SK-N-SH (cell line): ENCODE data around the gene CTPS1. TPM values are rescaled to one million over a fixed set of nuclear protein-coding genes. Genes with fewer than 3 reads are reported as not detected.

Experiments used
- CTCF ChIA-PET: fragments of 300-600, 350-600 bp; formaldehyde crosslinking; extraction: SDS; loops from one replicate; lab custom pipeline; 2021; lab: Yijun Ruan, JAX
- POLR2A ChIA-PET: fragments of 350-600 bp; sonication (Branson Sonifier 250); formaldehyde crosslinking; extraction: SDS; loops from one replicate; lab custom pipeline; 2020; ENCODE audit warnings: antibody characterized with exemption, inconsistent platforms; lab: Yijun Ruan, JAX
- DNase-seq: peaks from one replicate; pipeline ENCODE4 v3.0.0; 2012
- H2AFZ ChIP-seq: fragments of 200-600 bp; sonication (generic); 2 replicates; pipeline ENCODE4 v1.8.1; 2016; ENCODE audit warnings: antibody characterized with exemption, mild to moderate bottlenecking, low read depth
- H3F3A ChIP-seq: fragments of 200-600 bp; sonication (generic); replicated peaks from 2 replicates; pipeline ENCODE3; 2016; ENCODE audit warnings: antibody characterized with exemption, mild to moderate bottlenecking; ENCODE audit not compliant: insufficient read depth
- H3K27ac ChIP-seq, 2 experiments: fragments of 200-500 bp in 1 of 2; fragments of 200-600 bp in 1 of 2; sonication (Bioruptor generic) in 1 of 2; sonication (generic), shearing (Covaris generic) in 1 of 2; 2 replicates each; pipeline versions ENCODE4 v1.5.1 to v1.6.1; 2014 to 2016; ENCODE audit warnings: low read depth in 2 of 2, inconsistent platforms in 1 of 2, low read length in 1 of 2, mild to moderate bottlenecking in 1 of 2, mixed read lengths in 1 of 2
- H3K27me3 ChIP-seq: fragments of 200-600 bp; sonication (generic), shearing (Covaris generic); 2 replicates; pipeline ENCODE4 v1.6.1; 2016; ENCODE audit warnings: mixed run types; ENCODE audit not compliant: insufficient read depth
- H3K36me3 ChIP-seq, 2 experiments: fragments of 200-500 bp in 1 of 2; fragments of 200-600 bp in 1 of 2; sonication (Bioruptor generic) in 1 of 2; sonication (generic) in 1 of 2; replicated peaks in 1 of 2; 2 replicates each; pipeline versions ENCODE3 to v1.5.1; 2014 to 2016; ENCODE audit warnings: low read length in 1 of 2, mild to moderate bottlenecking in 1 of 2; ENCODE audit not compliant: insufficient read depth in 2 of 2, control insufficient read depth in 1 of 2
- H3K4me1 ChIP-seq, 2 experiments: fragments of 200-500 bp in 1 of 2; fragments of 200-600 bp in 1 of 2; sonication (Bioruptor generic) in 1 of 2; sonication (generic), shearing (Covaris generic) in 1 of 2; 2 replicates each; pipeline versions ENCODE4 v1.5.1 to v1.6.1; 2014 to 2016; ENCODE audit warnings: low read depth in 1 of 2, low read length in 1 of 2, mixed run types in 1 of 2; ENCODE audit not compliant: insufficient read depth in 2 of 2, control insufficient read depth in 1 of 2
- H3K4me2 ChIP-seq: fragments of 200-600 bp; sonication (generic), shearing (Covaris generic); 2 replicates; pipeline ENCODE4 v1.6.1; 2017; ENCODE audit warnings: mixed run types
- H3K4me3 ChIP-seq, 2 experiments: fragments of 200-500 bp in 1 of 2; fragments of 200-600 bp in 1 of 2; sonication (Bioruptor generic) in 1 of 2; sonication (generic), shearing (Covaris generic) in 1 of 2; 2 replicates each; pipeline versions ENCODE4 v1.5.1 to v1.8.1; 2014 to 2016; ENCODE audit warnings: low read depth in 2 of 2, inconsistent platforms in 1 of 2, low read length in 1 of 2, mild to moderate bottlenecking in 1 of 2, mixed read lengths in 1 of 2, moderate library complexity in 1 of 2
- H3K79me2 ChIP-seq: fragments of 200-600 bp; sonication (generic); 2 replicates; pipeline ENCODE4 v1.8.1; 2017; ENCODE audit warnings: mild to moderate bottlenecking; ENCODE audit not compliant: insufficient read depth
- H3K9ac ChIP-seq: fragments of 200-600 bp; sonication (generic); 2 replicates; pipeline ENCODE4 v1.6.1; 2017; ENCODE audit warnings: mixed run types
- H3K9me2 ChIP-seq: fragments of 200-600 bp; sonication (generic); 2 replicates; pipeline ENCODE4 v1.6.1; 2017; ENCODE audit warnings: mixed run types
- H3K9me3 ChIP-seq: fragments of 200-600 bp; sonication (generic); 2 replicates; pipeline ENCODE4 v1.6.1; 2017; ENCODE audit warnings: mixed run types, mild to moderate bottlenecking, moderate library complexity
- H4K20me1 ChIP-seq: fragments of 200-600 bp; sonication (generic); 2 replicates; pipeline ENCODE4 v1.6.1; 2017; ENCODE audit warnings: mild to moderate bottlenecking, mixed run types; ENCODE audit not compliant: insufficient read depth
- CHD2 ChIP-seq: fragments of 150-350 bp; IDR thresholded peaks from 2 replicates; pipeline ENCODE4 v1.6.1; 2018; ENCODE audit warnings: low read length; ENCODE audit not compliant: partially characterized antibody
- FOSL2 ChIP-seq: IDR thresholded peaks from 2 replicates; pipeline ENCODE4 v1.4.0; 2012; ENCODE audit warnings: low read depth, mild to moderate bottlenecking, moderate library complexity, borderline replicate concordance
- FOXM1 ChIP-seq: IDR thresholded peaks from 2 replicates; pipeline ENCODE4 v1.4.0; 2012; ENCODE audit warnings: low read depth, mild to moderate bottlenecking
- GABPA ChIP-seq: IDR thresholded peaks from 2 replicates; pipeline ENCODE4 v1.4.0; 2012; ENCODE audit warnings: low read depth, mild to moderate bottlenecking
- JUND ChIP-seq: IDR thresholded peaks from 2 replicates; pipeline ENCODE4 v1.4.0; 2012
- NRF1 ChIP-seq: IDR thresholded peaks from 2 replicates; pipeline ENCODE4 v1.6.1; 2012; ENCODE audit warnings: low read depth, mild to moderate bottlenecking, low read length
- RXRA ChIP-seq: IDR thresholded peaks from 2 replicates; pipeline ENCODE4 v1.4.0; 2012; ENCODE audit warnings: low read depth, mild to moderate bottlenecking, borderline replicate concordance
- WGBS: methylation state at CpG from one replicate; pipeline ENCODE4 v1.1.6; 2017; ENCODE audit warnings: low lambda C conversion rate; 5-methylcytosine and 5-hydroxymethylcytosine counted together
- polyA plus RNA-seq, 3 experiments: library from polyadenylated mRNA; depleted of rRNA; stranded (reverse); fragments of >200 nt; gene quantifications; 2 replicates each; pipeline ENCODE4 v1.2.3, GENCODE V29; 2012
- TF ChIP-seq, protein P1 (sequence below): IDR thresholded peaks from 2 replicates; pipeline ENCODE4; 2012
- TF ChIP-seq, protein P2 (sequence below): IDR thresholded peaks from 2 replicates; pipeline ENCODE4 v1.4.0; 2012; ENCODE audit warnings: low read depth
- TF ChIP-seq, protein P3 (sequence below): IDR thresholded peaks from 2 replicates; pipeline ENCODE4 v1.4.0; 2012; ENCODE audit warnings: low read depth, borderline replicate concordance

Gene CTPS1
- polyA plus RNA-seq, 1 of the 3 experiments (the other 2 are of a cell fraction), result 34.5 TPM

DNA sequence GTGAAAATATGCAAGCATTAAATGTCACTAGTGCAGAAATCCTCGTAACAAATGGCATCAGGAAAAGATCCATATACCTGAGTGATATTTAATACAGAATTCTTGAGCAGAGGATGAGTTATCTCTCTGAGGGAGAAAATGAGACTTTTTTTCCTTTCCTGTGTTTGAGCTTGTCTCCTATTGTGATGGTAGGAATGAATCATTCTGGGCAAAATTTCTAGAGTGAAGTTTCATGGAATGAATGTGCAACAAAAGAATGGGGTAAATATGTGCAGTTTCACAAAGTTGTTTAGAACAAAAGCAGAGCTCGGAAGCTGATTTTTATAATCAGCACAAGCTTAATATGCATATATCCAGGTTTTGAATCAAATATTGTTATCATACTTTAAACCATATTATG, 4.6 kb downstream of the CTPS1 start:
- H3K79me2 ChIP-seq, result peaks cover 83% of the 10 kb centered on the region
- ChIA-PET CTCF (interaction anchor here (0.7 to 2.0 kb wide), 2 partner anchors 14 to 39 kb away, joined by 3 to 6 read pairs; no protein-coding TSS in a partner anchor), POLR2A (no interaction called here)
- peaks cover 18% of the 10 kb centered on the region for H3F3A ChIP-seq
- peak overlapping the region in 1 of 2 experiments; percentile 46; a peak in 1 of 4 replicates for H3K27ac ChIP-seq
- H3K36me3 ChIP-seq, result peaks cover 46 to 53% of the 10 kb centered on the region in 2 experiments
- no peak for DNase-seq
- peaks cover 50% of the 10 kb centered on the region for H4K20me1 ChIP-seq
- H3K4me1 ChIP-seq, result peaks cover 19 to 36% of the 10 kb centered on the region in 2 experiments
- H3K4me3 ChIP-seq, result no peak overlapping the region
- WGBS, result 63% methylated on average over 2 of the region's 2 CpGs
- H3K27me3 ChIP-seq, result no peaks in the 10 kb centered on the region
- no peaks in the 10 kb centered on the region for H3K9me3 ChIP-seq
- no peak overlapping the region for H2AFZ ChIP-seq
- no peaks in the 10 kb centered on the region for H3K9me2 ChIP-seq
- H3K4me2 ChIP-seq, result peak overlapping the region; percentile 35; the same call in 1 of the 2 replicates
- no peak overlapping the region for H3K9ac ChIP-seq
- TF ChIP-seq RXRA (no peak), JUND (0 out of 2 replicates have a peak, but pooled peaks have one; percentile 17), FOSL2 (peak; percentile 42; the same call in 1 of the 2 replicates)
- TF ChIP-seq, protein P1, sequence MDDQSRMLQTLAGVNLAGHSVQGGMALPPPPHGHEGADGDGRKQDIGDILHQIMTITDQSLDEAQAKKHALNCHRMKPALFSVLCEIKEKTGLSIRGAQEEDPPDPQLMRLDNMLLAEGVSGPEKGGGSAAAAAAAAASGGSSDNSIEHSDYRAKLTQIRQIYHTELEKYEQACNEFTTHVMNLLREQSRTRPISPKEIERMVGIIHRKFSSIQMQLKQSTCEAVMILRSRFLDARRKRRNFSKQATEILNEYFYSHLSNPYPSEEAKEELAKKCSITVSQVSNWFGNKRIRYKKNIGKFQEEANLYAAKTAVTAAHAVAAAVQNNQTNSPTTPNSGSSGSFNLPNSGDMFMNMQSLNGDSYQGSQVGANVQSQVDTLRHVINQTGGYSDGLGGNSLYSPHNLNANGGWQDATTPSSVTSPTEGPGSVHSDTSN, result peak; percentile 49; the same call in 1 of the 2 replicates

DNA sequence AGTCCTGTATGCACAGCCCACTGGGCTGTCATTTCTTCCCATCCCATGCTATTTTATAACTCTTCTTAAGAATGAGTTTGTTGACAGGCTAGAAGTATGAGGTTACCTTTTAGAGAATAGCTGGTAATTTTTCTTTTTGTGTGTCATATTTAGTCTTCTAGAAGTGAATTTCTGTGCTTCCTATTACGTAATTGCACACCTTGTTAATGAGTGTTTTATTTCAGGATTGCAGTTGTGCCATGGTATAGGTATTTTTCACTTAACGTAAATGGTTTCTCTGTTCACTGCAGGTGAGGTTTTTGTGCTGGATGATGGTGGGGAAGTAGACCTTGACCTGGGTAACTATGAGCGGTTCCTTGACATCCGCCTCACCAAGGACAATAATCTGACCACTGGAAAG, 5.0 kb downstream of the CTPS1 start:
- Histone ChIP-seq H3K36me3 (peaks cover 51 to 58% of the 10 kb centered on the region in 2 experiments), H3K27ac (peak overlapping the region in 1 of 2 experiments; percentile 46; a peak in 1 of 4 replicates), H3F3A (peaks cover 18% of the 10 kb centered on the region), H3K4me2 (peak overlapping the region; percentile 35; the same call in 1 of the 2 replicates), H3K27me3 (no peaks in the 10 kb centered on the region), H3K79me2 (peaks cover 87% of the 10 kb centered on the region), H3K9me3 (no peaks in the 10 kb centered on the region), H3K4me1 (peaks cover 16 to 36% of the 10 kb centered on the region in 2 experiments), H4K20me1 (peaks cover 50% of the 10 kb centered on the region), H3K9me2 (no peaks in the 10 kb centered on the region), H3K9ac (no peak overlapping the region), H2AFZ (no peak overlapping the region), H3K4me3 (no peak overlapping the region)
- no peak for TF ChIP-seq CHD2
- WGBS, result 95% methylated on average over 4 of the region's 4 CpGs
- ChIA-PET POLR2A (no interaction called here), CTCF (interaction anchor here (0.7 to 2.0 kb wide), 2 partner anchors 13 to 38 kb away, joined by 3 to 6 read pairs; no protein-coding TSS in a partner anchor)
- DNase-seq, result no peak

DNA sequence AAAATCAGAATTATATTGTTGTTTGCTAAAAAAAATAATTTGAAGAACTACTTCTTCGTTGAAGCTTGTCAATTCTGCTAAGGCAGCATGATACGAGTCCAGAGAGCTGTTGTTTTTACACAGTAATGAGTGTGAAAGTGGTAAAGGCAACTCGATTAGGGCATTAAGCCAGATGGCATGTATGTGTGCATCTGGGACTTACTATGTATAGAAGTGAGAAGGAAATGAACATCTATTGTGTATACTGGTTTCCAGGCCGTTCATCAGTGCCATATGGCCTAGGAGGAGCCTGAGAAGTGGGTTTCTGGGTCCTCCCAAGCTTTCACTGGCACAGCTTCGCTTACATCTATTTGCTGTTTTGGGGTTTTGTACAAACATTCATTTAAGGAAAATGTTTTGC, 5.7 kb downstream of the CTPS1 start:
- H3K36me3 ChIP-seq, result peaks cover 56 to 64% of the 10 kb centered on the region in 2 experiments
- peaks cover 16 to 36% of the 10 kb centered on the region in 2 experiments for H3K4me1 ChIP-seq
- 82% methylated on average over 5 of the region's 5 CpGs for WGBS
- H3K4me2 ChIP-seq, result no peak overlapping the region; the same call in 1 of the 2 replicates
- H2AFZ ChIP-seq, result no peak overlapping the region
- H3K79me2 ChIP-seq, result peaks cover 92% of the 10 kb centered on the region
- POLR2A ChIA-PET, result no interaction called here
- no peaks in the 10 kb centered on the region for H3K9me3 ChIP-seq
- no peak for DNase-seq
- no peaks in the 10 kb centered on the region for H3K27me3 ChIP-seq
- H3K4me3 ChIP-seq, result no peak overlapping the region
- H3F3A ChIP-seq, result peaks cover 23% of the 10 kb centered on the region
- H3K9ac ChIP-seq, result 0 out of 2 replicates have a peak overlapping the region, but pooled peaks have one; percentile 3
- H3K9me2 ChIP-seq, result no peaks in the 10 kb centered on the region
- peak overlapping the region in 1 of 2 experiments; percentile 9; a peak in 1 of 4 replicates for H3K27ac ChIP-seq
- H4K20me1 ChIP-seq, result peaks cover 50% of the 10 kb centered on the region
- CTCF ChIA-PET, result interaction anchor here (1.2 to 2.0 kb wide), 2 partner anchors 18 to 38 kb away, joined by 4 to 6 read pairs; no protein-coding TSS in a partner anchor
- TF ChIP-seq FOXM1 (no peak), NRF1 (no peak), GABPA (no peak)
- TF ChIP-seq, protein P1, result no peak
- TF ChIP-seq, protein P2, sequence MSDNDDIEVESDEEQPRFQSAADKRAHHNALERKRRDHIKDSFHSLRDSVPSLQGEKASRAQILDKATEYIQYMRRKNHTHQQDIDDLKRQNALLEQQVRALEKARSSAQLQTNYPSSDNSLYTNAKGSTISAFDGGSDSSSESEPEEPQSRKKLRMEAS, result no peak
- TF ChIP-seq, protein P3, sequence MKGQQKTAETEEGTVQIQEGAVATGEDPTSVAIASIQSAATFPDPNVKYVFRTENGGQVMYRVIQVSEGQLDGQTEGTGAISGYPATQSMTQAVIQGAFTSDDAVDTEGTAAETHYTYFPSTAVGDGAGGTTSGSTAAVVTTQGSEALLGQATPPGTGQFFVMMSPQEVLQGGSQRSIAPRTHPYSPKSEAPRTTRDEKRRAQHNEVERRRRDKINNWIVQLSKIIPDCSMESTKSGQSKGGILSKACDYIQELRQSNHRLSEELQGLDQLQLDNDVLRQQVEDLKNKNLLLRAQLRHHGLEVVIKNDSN, result no peak
- TF ChIP-seq, all 33 proteins: peak for 0
